Upper lobe of left lung (tissue), 6 donors: ENCODE results near the gene CLNK. TPM values are rescaled to one million over a fixed set of nuclear protein-coding genes. Genes with fewer than 3 reads are reported as not detected.

Experiments used
- ATAC-seq, 2 donors: fragments of 200-7000 bp; cut with Tn5 transposase; one replicate each; pipeline ENCODE4 v1.9.1; 2022; ENCODE audit warnings: mild to moderate bottlenecking in 2 of 2, moderate library complexity in 2 of 2; ENCODE audit not compliant: low FRiP score in 2 of 2
- DNase-seq, 2 donors: peaks; one replicate each; pipeline ENCODE4 v3.0.0-alpha.2; 2019 to 2020
- H3K27ac ChIP-seq, 4 donors: fragments of 200-600 bp; sonication (generic); one replicate each; pipeline ENCODE4 v1.5.1; 2016 to 2019
- H3K27me3 ChIP-seq, 4 donors: fragments of 200-600 bp; sonication (generic); one replicate each; pipeline ENCODE4 v1.5.1; 2017 to 2019
- H3K36me3 ChIP-seq, 4 donors: fragments of 200-600 bp; sonication (generic); one replicate each; pipeline ENCODE4 v1.5.1; 2016 to 2019
- H3K4me1 ChIP-seq, 4 donors: fragments of 200-600 bp; sonication (generic); one replicate each; pipeline ENCODE4 v1.5.1; 2018 to 2019
- H3K4me3 ChIP-seq, 4 donors: fragments of 200-600 bp; sonication (generic); one replicate each; pipeline ENCODE4 v1.5.1; 2017 to 2019; ENCODE audit warnings: mild to moderate bottlenecking in 2 of 4, moderate library complexity in 1 of 4
- H3K9me3 ChIP-seq, 4 donors: fragments of 200-600 bp; sonication (generic); one replicate each; pipeline ENCODE4 v1.5.1; 2018 to 2019
- CTCF ChIP-seq, 6 experiments: fragments of 450-650 bp in 4 of 6; fragments of 200-600 bp in 2 of 6; sonication (generic) in 2 of 6; IDR thresholded peaks; one replicate each; pipeline ENCODE4 v1.5.1; 2016 to 2019; ENCODE audit warnings: antibody characterized with exemption in 6 of 6
- EP300 ChIP-seq, 4 donors: sonication (generic); formaldehyde crosslinking; IDR thresholded peaks; one replicate each; pipeline ENCODE4 v1.5.1; 2017; ENCODE audit warnings: antibody characterized with exemption in 4 of 4, control low read depth in 2 of 4
- POLR2A ChIP-seq, 4 donors: fragments of 450-650 bp; IDR thresholded peaks; one replicate each; pipeline ENCODE4 v1.5.1; 2016 to 2017; ENCODE audit warnings: antibody characterized with exemption in 4 of 4, mild to moderate bottlenecking in 2 of 4
- POLR2AphosphoS5 ChIP-seq, 2 donors: sonication (generic); formaldehyde crosslinking; IDR thresholded peaks; one replicate each; pipeline ENCODE4 v1.5.1; 2017; ENCODE audit warnings: antibody characterized with exemption in 2 of 2
- WGBS, 2 donors: methylation state at CpG; one replicate each; pipeline ENCODE4 v1.1.5; 2017 to 2018; 5-methylcytosine and 5-hydroxymethylcytosine counted together
- total RNA-seq, 6 donors: library from RNA; depleted of rRNA in 4 of 6; stranded (reverse); fragments of >200 nt in 4 of 6; gene quantifications; one replicate each; pipeline versions ENCODE4 v1.1.0 to v1.2.1, GENCODE V29; 2016 to 2021
- donor health status: DM: no; HTN: no; CAD: no; lungs with moderate emphysema.
- donor health status: DM: no; HTN: yes; CAD: no; lungs with severe emphysema.

CLNK gene
- total RNA-seq, 6 donors from 2014 or later: 0.14 to 0.69 (median 0.20) TPM; not detected in 3

DNA sequence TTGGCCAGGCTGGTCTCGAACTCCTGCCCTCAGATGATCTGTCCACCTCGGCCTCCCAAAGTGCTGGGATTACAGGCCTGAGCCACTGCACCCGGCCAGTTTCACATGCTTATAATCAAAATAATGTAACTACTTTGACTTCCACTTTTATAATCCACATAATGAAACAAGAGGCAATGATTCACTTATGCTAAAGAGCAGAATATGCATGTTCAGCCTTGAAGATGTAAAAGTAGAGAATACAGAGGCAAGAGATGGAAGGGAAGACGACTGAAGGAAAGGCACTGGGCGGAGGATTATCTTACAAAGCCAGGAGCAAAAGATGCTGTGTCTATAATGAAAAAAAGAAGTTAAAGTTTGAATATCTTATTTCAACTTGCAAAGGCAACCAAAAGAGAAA is 214.1 kb downstream of the CLNK start:
- ATAC-seq: no peak
- no peaks in the 10 kb centered on the region for H3K9me3 ChIP-seq
- H3K27me3 ChIP-seq: no peaks in the 10 kb centered on the region
- no peak overlapping the region for H3K27ac ChIP-seq
- H3K4me1 ChIP-seq: no peaks in the 10 kb centered on the region
- 86 to 92% methylated on average over 5 of the region's 5 CpGs for WGBS, 2 donors
- TF ChIP-seq POLR2AphosphoS5 (IDR thresholded peaks at IDR 0.05): no peak
- TF ChIP-seq CTCF (IDR thresholded peaks at IDR 0.05): no peak
- TF ChIP-seq EP300 (IDR thresholded peaks at IDR 0.05): no peak
- TF ChIP-seq POLR2A (IDR thresholded peaks at IDR 0.05): no peak
- H3K36me3 ChIP-seq: no peaks in the 10 kb centered on the region
- no peak overlapping the region for H3K4me3 ChIP-seq
- DNase-seq: no peak

DNA sequence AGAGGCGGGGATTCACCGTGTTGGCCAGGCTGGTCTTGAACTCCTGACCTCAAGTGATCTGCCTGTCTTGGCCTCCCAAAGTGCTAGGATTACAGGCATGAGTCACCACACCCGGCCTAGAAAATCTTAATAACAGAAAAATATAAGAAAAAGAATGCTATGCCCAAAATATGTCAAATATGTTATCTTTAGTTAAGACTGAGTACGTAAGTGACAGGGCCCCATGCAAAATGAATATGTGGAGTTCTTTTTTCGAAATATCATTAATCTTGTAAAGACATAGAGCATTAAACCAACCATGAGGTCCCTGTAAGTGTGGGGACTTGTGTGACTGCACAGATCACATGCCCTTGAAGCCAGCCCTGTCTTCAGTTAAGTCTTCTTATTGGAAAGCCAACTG is 218.4 kb downstream of the CLNK start:
- ATAC-seq (no peak), DNase-seq (no peak)
- 87 to 89% methylated on average over 5 of the region's 5 CpGs for WGBS, 2 donors
- Histone ChIP-seq H3K4me3 (no peak overlapping the region), H3K27me3 (peaks cover 0 to 6% (median 0%) of the 10 kb centered on the region in 4 donors), H3K36me3 (no peaks in the 10 kb centered on the region), H3K4me1 (peaks cover under 1 to 8% (median 4%) of the 10 kb centered on the region in 4 donors), H3K9me3 (no peaks in the 10 kb centered on the region), H3K27ac (no peak overlapping the region)
- TF ChIP-seq CTCF (IDR thresholded peaks at IDR 0.05) (no peak), POLR2A (IDR thresholded peaks at IDR 0.05) (no peak), EP300 (IDR thresholded peaks at IDR 0.05) (no peak), POLR2AphosphoS5 (IDR thresholded peaks at IDR 0.05) (no peak)

DNA sequence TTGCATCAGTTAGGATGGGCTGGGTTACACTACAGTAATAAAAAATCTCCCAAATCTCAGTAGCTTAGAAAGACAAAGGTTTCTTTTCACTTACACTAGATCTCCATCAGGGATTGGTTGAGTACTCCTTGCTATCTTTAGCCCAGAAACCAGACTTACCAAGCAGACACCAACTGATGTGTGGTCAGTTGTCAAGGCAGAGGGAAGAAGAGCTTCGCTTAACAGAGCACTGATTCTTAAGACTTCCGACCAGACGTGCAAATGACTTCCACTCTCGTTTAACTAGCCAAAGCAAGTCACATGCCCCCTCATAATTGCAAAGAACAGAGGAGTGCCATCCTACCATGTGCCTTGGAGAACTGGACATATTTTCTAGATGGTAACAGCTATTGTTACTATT is 221.7 kb downstream of the CLNK start:
- ATAC-seq: no peak
- Histone ChIP-seq H3K4me1 (peaks cover 3 to 12% (median 4%) of the 10 kb centered on the region in 4 donors), H3K9me3 (no peaks in the 10 kb centered on the region), H3K36me3 (no peaks in the 10 kb centered on the region), H3K27ac (no peak overlapping the region), H3K27me3 (peaks cover 0 to 8% (median 0%) of the 10 kb centered on the region in 4 donors), H3K4me3 (no peak overlapping the region)
- no peak for DNase-seq
- 94 to 97% methylated on average over 4 of the region's 4 CpGs for WGBS, 2 donors
- TF ChIP-seq EP300 (IDR thresholded peaks at IDR 0.05): no peak
- TF ChIP-seq CTCF (IDR thresholded peaks at IDR 0.05): no peak
- no peak for TF ChIP-seq POLR2A (IDR thresholded peaks at IDR 0.05)
- TF ChIP-seq POLR2AphosphoS5 (IDR thresholded peaks at IDR 0.05): no peak

GRCh38 chr4:10461850-10462400 is 222.6 kb downstream of the CLNK start:
- ATAC-seq: no peak
- Histone ChIP-seq H3K4me3 (peak overlapping the region in 2 of 4 donors; percentile 36 to 46), H3K9me3 (no peaks in the 10 kb centered on the region), H3K27me3 (peaks cover 0 to 8% (median 0%) of the 10 kb centered on the region in 4 donors), H3K36me3 (no peaks in the 10 kb centered on the region), H3K27ac (no peak overlapping the region), H3K4me1 (peaks cover 5 to 19% (median 7%) of the 10 kb centered on the region in 4 donors)
- WGBS, 2 donors: 57 to 63% methylated on average over 22 to 27 of the region's 27 CpGs
- peak in 1 of 2 donors; percentile 26 for DNase-seq
- no peak for TF ChIP-seq POLR2A (IDR thresholded peaks at IDR 0.05)
- no peak for TF ChIP-seq POLR2AphosphoS5 (IDR thresholded peaks at IDR 0.05)
- TF ChIP-seq EP300 (IDR thresholded peaks at IDR 0.05): no peak
- TF ChIP-seq CTCF (IDR thresholded peaks at IDR 0.05): no peak
